Neural crest cell (in vitro differentiated cells): ENCODE measurements around the gene HS6ST2. TPM values are rescaled to one million over a fixed set of nuclear protein-coding genes. Genes with fewer than 3 reads are reported as not detected.
A peak's percentile ranks its signal among the peaks of the same experiment; 100 is the strongest.

ENCODE experiments used
- DNase-seq: peaks from one replicate; pipeline ENCODE4 v3.0.0; 2021; ENCODE audit warnings: low read depth, mixed read lengths, low spot score
- H3K27ac Mint-ChIP-seq: one replicate; pipeline ENCODE4 v1.8.0; 2021; ENCODE audit warnings: mild to moderate bottlenecking, mixed read lengths; ENCODE audit not compliant: unreplicated experiment
- H3K27me3 Mint-ChIP-seq: 2 replicates; pipeline ENCODE4 v1.8.0; 2021; ENCODE audit warnings: low read depth, mild to moderate bottlenecking, mixed read lengths
- H3K36me3 Mint-ChIP-seq: 2 replicates; pipeline ENCODE4 v1.8.0; 2021; ENCODE audit warnings: low read depth, mild to moderate bottlenecking, mixed read lengths
- H3K4me1 Mint-ChIP-seq: 2 replicates; pipeline ENCODE4 v1.8.0; 2021; ENCODE audit warnings: mixed read lengths
- H3K4me3 Mint-ChIP-seq: one replicate; pipeline ENCODE4 v1.8.0; 2021; ENCODE audit warnings: mild to moderate bottlenecking, mixed read lengths
- H3K9me3 Mint-ChIP-seq: 2 replicates; pipeline ENCODE4 v1.8.0; 2021; ENCODE audit warnings: mixed read lengths
- CTCF ChIP-seq: fragments of 200-600 bp; sonication (generic); conservative IDR thresholded peaks from 2 replicates; pipeline ENCODE4 v1.5.0; 2021; ENCODE audit warnings: antibody characterized with exemption, mild to moderate bottlenecking
- long read RNA-seq: library from polyadenylated mRNA; unstranded; transcript quantifications from one replicate; pipeline ENCODE4 v2.0.0, GENCODE V29; 2020
- total RNA-seq: library from RNA; stranded (reverse); gene quantifications from 2 replicates; pipeline ENCODE4 v1.2.1, GENCODE V29; 2021

The HS6ST2 gene
- 13.9 and 14.2 TPM in 2 replicates for total RNA-seq
- long read RNA-seq, partial matches to known transcripts, result 0 of 12 reads
- long read RNA-seq, other reads (novel, unspliced or antisense), result 12 of 12 reads

- Mint-ChIP-seq H3K4me3 (peak within 1 kb of the TSS; percentile 94), H3K9me3 (no peaks in the 10 kb centered on the region), H3K27ac (peak within 1 kb of the TSS; percentile 94), H3K4me1 (peaks cover 33% of the 10 kb centered on the region), H3K27me3 (peaks cover 69% of the 10 kb centered on the region), H3K36me3 (no peaks in the 10 kb centered on the region)
- DNase-seq, result peak; percentile 39
- peak; percentile 48 for TF ChIP-seq CTCF
Measured at GRCh38 chrX:132958091-132958703, at the start of gene HS6ST2. Gene HS6ST2 (minus strand): TSS chrX:132958629.

DNA sequence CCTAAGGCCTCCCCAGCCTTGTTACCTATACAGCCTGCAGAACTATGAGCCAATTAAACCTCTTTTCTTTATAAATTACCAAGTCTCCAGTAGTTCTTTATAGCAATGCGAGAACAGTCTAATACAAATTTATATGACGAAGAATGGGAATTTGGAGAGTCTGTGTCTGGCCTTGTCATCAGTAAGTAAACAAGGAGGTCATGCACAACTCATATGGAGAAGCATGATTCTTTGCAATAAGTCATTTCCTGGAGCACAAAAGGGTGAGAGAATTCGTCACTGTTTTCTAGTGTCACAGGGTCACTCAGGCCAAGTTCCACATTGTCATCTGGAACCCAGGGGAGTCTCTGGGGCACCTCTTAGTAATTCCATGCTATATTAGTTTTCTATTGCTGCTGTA is 49.0 kb upstream of the HS6ST2 start:
- H3K4me1 Mint-ChIP-seq, result peaks cover 10% of the 10 kb centered on the region
- no peak for DNase-seq
- peaks cover 2% of the 10 kb centered on the region for H3K9me3 Mint-ChIP-seq
- peaks cover 6% of the 10 kb centered on the region for H3K36me3 Mint-ChIP-seq
- H3K27ac Mint-ChIP-seq, result no peak overlapping the region
- H3K4me3 Mint-ChIP-seq, result no peak overlapping the region
- no peaks in the 10 kb centered on the region for H3K27me3 Mint-ChIP-seq
- no peak for TF ChIP-seq CTCF

DNA sequence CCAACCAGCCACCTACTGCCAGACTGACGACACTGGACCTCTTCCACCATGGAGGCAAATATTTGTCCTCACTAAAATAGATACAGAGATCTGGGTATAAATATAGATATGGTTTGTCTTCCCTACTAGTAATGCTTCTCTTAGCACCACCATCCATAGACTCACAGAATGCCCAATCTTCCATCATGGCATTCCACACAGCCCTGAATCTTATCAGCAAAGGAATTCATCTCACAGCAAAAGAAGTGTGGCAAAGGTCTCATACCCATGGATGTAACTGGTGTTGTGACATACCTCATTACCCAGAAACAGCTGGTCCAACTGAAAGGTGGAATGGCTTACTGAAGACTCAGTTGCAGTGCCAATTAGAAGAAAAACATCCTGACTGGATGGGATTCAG is 47.2 kb upstream of the HS6ST2 start:
- peaks cover 4% of the 10 kb centered on the region for H3K36me3 Mint-ChIP-seq
- no peaks in the 10 kb centered on the region for H3K27me3 Mint-ChIP-seq
- H3K4me1 Mint-ChIP-seq, result peaks cover 10% of the 10 kb centered on the region
- H3K4me3 Mint-ChIP-seq, result no peak overlapping the region
- no peak overlapping the region for H3K27ac Mint-ChIP-seq
- DNase-seq, result no peak
- peaks cover 2% of the 10 kb centered on the region for H3K9me3 Mint-ChIP-seq
- TF ChIP-seq CTCF, result no peak

GRCh38 chrX:133005042-133005441 is 46.6 kb upstream of the HS6ST2 start:
- H3K36me3 Mint-ChIP-seq, result peaks cover 4% of the 10 kb centered on the region

GRCh38 chrX:132999209-132999608 is 40.8 kb upstream of the HS6ST2 start:
- Mint-ChIP-seq H3K36me3 (no peaks in the 10 kb centered on the region), H3K27ac (no peak overlapping the region), H3K27me3 (no peaks in the 10 kb centered on the region), H3K4me1 (peaks cover 5% of the 10 kb centered on the region), H3K4me3 (no peak overlapping the region), H3K9me3 (no peaks in the 10 kb centered on the region)
- no peak for TF ChIP-seq CTCF
- no peak for DNase-seq

More at GRCh38 chrX:133005042-133005441, 46.6 kb upstream of the HS6ST2 start:
- peak; percentile 18 for DNase-seq
- Mint-ChIP-seq H3K4me1 (peaks cover 10% of the 10 kb centered on the region), H3K27me3 (no peaks in the 10 kb centered on the region), H3K9me3 (peaks cover 2% of the 10 kb centered on the region), H3K4me3 (no peak overlapping the region), H3K27ac (no peak overlapping the region)
- peak; percentile 84 for TF ChIP-seq CTCF
